ENCODE data around the gene TSPAN14.

Gene TSPAN14

DNA sequence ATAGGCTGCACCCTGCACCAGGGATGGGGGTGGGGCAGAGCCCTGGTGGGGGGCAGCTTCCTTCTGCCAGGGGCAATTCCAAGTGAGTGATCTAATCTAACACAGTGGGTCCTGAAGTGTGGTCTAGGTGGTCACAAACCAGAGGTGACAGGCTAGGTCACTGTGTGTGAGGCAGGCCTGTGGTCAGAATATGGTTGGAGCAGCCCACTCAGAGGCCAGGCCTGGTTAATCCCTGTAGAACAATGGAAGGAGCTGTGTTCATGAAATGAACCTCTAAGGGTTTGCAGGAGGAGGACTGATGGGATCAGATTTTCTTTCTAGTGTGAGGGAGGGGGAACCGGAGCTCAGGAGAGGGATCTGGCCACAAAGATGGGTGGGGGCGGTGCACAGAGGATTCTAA is 10.0 kb upstream of the TSPAN14 start:
- no peak for TF ChIP-seq Cebpa-rat (IDR thresholded peaks at IDR 0.05)
- Histone ChIP-seq H4K20me1 (no peaks in the 10 kb centered on the region), H3K4me3 (no peak overlapping the region), H3K9me3 (no peaks in the 10 kb centered on the region), H3K27ac (peak overlapping the region; percentile 42; the same call in 1 of the 2 replicates), H3K4me1 (peaks cover 50% of the 10 kb centered on the region), H3K4me2 (peak overlapping the region; percentile 56), H3K27me3 (no peaks in the 10 kb centered on the region), H3K9ac (0 out of 2 replicates have a peak overlapping the region, but pooled peaks have one; percentile 2), H3K36me3 (no peaks in the 10 kb centered on the region)

DNA sequence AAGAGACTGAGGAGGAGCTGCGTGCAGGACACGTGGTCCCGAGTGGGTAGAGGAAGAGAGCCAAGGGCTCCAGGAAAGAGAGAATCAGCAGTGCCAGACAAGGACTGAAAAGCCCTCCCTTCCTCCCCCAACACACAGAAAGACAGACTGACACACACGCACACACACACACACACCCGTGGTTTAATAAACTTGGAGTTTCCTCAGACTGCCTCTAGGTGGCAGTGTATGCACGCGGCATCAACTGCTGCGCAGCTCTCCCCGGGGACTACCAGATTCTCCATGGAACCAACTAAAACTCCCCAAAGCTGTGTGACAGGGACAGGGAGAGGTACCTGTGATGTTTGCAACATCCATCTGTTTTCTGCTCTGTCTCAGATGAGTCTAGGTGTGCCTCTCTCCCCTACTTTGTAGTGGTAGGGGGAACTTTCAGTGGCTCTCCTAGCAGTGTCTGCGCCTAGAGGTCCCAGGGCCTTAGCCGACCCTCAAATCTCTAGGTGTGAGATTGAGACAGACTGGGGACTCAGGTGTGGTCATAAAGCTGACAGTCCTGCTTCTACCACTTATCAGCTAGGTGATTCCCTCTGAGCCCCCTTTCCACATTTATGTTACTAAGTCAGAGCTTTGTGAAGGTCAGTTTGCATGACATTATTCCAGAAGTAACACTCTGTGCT is 9.3 kb upstream of the TSPAN14 start:
- no peaks in the 10 kb centered on the region for H3K9me3 ChIP-seq
- H4K20me1 ChIP-seq = no peaks in the 10 kb centered on the region
- H3K27me3 ChIP-seq = no peaks in the 10 kb centered on the region
- H3K4me1 ChIP-seq = peaks cover 50% of the 10 kb centered on the region
- peak overlapping the region; percentile 56 for H3K4me2 ChIP-seq
- peak overlapping the region; percentile 42; the same call in 1 of the 2 replicates for H3K27ac ChIP-seq
- no peak overlapping the region for H3K4me3 ChIP-seq
- H3K36me3 ChIP-seq = no peaks in the 10 kb centered on the region
- TF ChIP-seq Cebpa-rat (IDR thresholded peaks at IDR 0.05) = no peak
- H3K9ac ChIP-seq = 0 out of 2 replicates have a peak overlapping the region, but pooled peaks have one; percentile 2

DNA sequence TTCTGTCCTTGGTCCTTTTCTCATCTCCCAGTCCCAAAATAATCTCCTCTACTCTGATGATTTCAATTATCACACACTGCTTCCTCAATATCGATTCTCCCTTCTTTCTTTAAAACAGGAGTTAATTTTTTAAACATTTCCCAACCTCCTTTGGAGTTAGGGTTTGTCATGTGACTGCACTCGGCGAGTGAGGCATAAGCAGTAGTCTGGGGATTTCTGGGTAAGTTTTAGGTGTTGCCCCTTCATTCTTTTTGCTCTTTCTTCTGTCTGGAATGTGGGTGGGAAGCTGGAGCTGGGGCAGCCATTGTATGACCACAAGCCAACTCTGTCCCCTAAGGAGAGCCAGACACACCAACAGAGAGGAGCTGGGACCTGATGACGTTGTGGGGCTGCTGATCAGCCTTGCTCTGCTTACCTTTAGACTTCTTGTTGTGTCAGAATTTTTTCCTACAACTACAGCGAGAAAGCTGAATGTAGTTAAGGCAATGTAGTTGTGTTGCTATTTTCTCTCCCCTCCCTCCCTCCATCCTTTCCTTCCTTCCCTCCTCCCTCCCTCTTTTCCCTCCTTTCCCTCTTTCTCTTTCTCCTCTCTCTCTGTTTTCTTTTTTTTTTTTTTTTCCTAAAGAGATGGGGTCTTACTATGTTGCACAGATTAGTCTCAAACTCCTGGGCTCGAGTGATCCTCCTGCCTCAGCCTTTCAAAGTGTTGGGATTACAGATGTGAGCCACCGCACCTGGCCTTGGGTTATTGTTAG is 6.5 kb upstream of the TSPAN14 start:
- Histone ChIP-seq H3K4me3 (no peak overlapping the region), H4K20me1 (no peaks in the 10 kb centered on the region), H3K4me1 (peaks cover 65% of the 10 kb centered on the region), H3K9ac (no peak overlapping the region), H3K9me3 (peaks cover 7% of the 10 kb centered on the region; the same call in 1 of the 2 replicates), H3K27ac (no peak overlapping the region), H3K27me3 (no peaks in the 10 kb centered on the region), H3K4me2 (no peak overlapping the region), H3K36me3 (no peaks in the 10 kb centered on the region)
- no peak for TF ChIP-seq Cebpa-rat (IDR thresholded peaks at IDR 0.05)

DNA sequence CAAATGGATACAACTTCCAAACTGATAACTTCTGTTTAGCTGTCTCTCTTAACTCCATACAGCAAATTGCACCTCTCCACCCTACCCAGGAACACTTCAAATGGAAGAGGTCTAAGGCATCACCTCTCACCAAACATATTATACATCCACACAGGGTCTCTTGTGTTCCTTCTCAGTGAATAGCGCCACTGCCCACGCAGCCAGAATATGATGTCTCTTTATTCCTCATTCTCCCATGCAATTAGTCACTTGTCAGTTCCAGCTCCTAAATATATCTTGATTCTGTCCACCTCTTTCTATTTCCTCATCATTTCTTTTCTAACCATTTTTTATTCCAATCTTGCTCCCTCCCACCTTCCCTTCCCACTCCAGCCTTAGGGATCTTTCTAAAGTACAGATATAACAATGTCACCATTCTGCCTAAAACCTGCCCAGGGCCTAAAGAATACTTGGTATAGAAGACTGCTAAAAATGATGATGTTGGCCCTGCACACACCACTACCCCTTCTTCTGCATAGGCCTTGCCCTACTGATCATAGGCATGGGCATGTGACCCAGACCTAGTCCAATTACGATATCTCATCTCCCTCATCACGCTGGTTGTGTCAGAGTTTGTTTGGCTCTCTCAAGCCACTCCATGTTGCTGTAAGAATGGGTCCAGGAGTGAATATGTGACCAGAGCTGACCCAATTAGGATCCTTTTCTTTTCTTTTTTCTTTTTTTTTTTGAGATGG is 5.7 kb upstream of the TSPAN14 start:
- Histone ChIP-seq H3K4me3 (no peak overlapping the region), H3K9ac (no peak overlapping the region), H3K4me2 (no peak overlapping the region), H3K27ac (no peak overlapping the region), H3K36me3 (no peaks in the 10 kb centered on the region), H3K27me3 (no peaks in the 10 kb centered on the region), H4K20me1 (no peaks in the 10 kb centered on the region), H3K9me3 (peaks cover 7% of the 10 kb centered on the region; the same call in 1 of the 2 replicates), H3K4me1 (peaks cover 65% of the 10 kb centered on the region)
- no peak for TF ChIP-seq Cebpa-rat (IDR thresholded peaks at IDR 0.05)

DNA sequence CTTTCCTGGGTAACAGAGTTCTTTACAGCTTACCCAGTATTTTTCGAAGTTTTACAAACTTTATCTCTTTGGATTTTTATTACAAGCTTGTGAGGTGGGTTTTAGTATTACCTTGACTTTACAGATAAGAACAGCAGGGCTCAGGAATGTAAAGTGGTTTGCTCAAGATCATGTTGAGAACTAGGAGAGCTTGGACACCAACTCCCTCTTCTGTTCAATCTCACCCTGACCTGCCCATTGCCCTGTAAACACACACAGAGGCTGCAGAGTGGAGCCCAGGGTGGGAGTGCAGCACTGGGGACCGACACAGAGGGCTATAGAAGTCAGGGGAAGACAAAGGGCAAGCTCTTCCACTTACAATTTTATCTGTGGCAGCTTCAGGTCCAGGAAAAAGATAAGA is 4.6 kb upstream of the TSPAN14 start:
- no peak for TF ChIP-seq Cebpa-rat (IDR thresholded peaks at IDR 0.05)
- no peaks in the 10 kb centered on the region for H3K36me3 ChIP-seq
- H3K4me2 ChIP-seq = no peak overlapping the region
- no peak overlapping the region for H3K27ac ChIP-seq
- H3K9ac ChIP-seq = no peak overlapping the region
- peaks cover 57% of the 10 kb centered on the region for H3K4me1 ChIP-seq
- H3K27me3 ChIP-seq = no peaks in the 10 kb centered on the region
- no peaks in the 10 kb centered on the region for H4K20me1 ChIP-seq
- H3K4me3 ChIP-seq = no peak overlapping the region
- peaks cover 7% of the 10 kb centered on the region; the same call in 1 of the 2 replicates for H3K9me3 ChIP-seq

DNA sequence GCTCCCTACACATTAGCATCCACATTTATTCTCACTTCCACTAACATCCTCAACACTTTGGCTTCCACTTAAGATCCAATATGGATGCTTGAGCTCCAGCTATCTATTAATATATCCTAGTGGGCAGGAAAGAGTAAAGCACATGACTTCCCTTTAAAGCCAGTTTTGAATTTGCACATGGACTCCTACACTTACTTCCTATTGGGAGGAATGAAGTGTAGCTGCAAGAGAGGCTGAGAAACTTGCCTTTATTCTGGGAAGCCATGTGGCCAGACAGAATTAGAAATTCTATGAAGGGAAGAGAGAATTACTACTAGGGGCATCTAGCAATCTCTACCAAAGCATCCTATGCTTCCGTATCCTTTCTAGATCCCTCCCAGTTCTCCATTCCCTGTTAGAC is 3.0 kb upstream of the TSPAN14 start:
- Histone ChIP-seq H3K27ac (no peak overlapping the region), H4K20me1 (peaks cover 12% of the 10 kb centered on the region), H3K4me3 (no peak overlapping the region), H3K9ac (no peak overlapping the region), H3K4me1 (peaks cover 48% of the 10 kb centered on the region), H3K36me3 (no peaks in the 10 kb centered on the region), H3K4me2 (peak overlapping the region; percentile 91), H3K9me3 (peaks cover 7% of the 10 kb centered on the region; the same call in 1 of the 2 replicates), H3K27me3 (no peaks in the 10 kb centered on the region)
- TF ChIP-seq Cebpa-rat (IDR thresholded peaks at IDR 0.05) = no peak

DNA sequence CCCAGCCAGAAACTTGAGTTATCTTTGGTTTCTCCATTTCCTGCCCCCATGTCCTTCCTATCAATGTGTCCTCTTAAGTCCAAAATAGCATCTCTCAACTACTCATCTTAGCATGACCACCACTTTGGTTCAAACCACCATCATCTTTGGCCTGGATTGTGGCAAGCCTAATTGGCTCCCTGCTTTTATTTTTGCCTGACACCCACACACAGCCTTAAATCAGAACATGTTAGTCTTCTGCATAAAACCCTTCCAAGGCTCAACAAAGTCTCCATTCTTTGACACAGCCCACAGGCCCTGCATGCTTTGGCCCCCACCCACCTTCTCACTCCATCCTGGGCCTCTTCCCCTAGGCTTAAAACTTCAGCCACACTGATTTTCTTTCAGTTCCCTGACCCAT is 2.0 kb upstream of the TSPAN14 start:
- Histone ChIP-seq H4K20me1 (peaks cover 21% of the 10 kb centered on the region), H3K4me2 (peak overlapping the region; percentile 91), H3K9me3 (peaks cover 7% of the 10 kb centered on the region; the same call in 1 of the 2 replicates), H3K4me3 (no peak overlapping the region), H3K4me1 (peaks cover 48% of the 10 kb centered on the region), H3K27me3 (no peaks in the 10 kb centered on the region), H3K9ac (no peak overlapping the region), H3K36me3 (no peaks in the 10 kb centered on the region), H3K27ac (no peak overlapping the region)
- no peak for TF ChIP-seq Cebpa-rat (IDR thresholded peaks at IDR 0.05)

DNA sequence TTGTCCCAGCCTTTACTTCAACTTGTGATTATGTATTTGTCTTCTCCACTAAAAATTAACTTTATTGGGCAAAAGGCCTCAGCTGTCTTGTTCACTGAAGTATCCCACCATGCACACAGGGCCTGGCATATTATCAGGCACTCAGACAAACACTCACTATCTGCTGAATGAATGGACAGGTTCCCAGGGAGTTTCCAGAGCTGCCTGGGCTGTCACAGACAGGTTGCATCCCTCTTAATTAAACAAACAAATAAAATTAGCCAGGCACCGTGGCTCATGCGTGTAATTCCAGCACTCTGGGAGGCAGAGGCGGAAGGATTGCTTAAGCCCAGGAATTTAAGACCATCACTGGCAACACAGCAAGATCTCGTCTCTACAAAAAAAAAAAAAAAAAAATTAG is 1.5 kb upstream of the TSPAN14 start:
- Histone ChIP-seq H3K36me3 (peaks cover 2% of the 10 kb centered on the region; the same call in 1 of the 2 replicates), H3K4me1 (peaks cover 50% of the 10 kb centered on the region), H4K20me1 (peaks cover 27% of the 10 kb centered on the region), H3K27ac (no peak overlapping the region), H3K27me3 (no peaks in the 10 kb centered on the region), H3K9me3 (peaks cover 7% of the 10 kb centered on the region; the same call in 1 of the 2 replicates), H3K4me3 (peak overlapping the region; percentile 66; the same call in 1 of the 2 replicates), H3K4me2 (peak overlapping the region; percentile 91), H3K9ac (peak overlapping the region; percentile 78; the same call in 1 of the 2 replicates)
- TF ChIP-seq Cebpa-rat (IDR thresholded peaks at IDR 0.05) = no peak

DNA sequence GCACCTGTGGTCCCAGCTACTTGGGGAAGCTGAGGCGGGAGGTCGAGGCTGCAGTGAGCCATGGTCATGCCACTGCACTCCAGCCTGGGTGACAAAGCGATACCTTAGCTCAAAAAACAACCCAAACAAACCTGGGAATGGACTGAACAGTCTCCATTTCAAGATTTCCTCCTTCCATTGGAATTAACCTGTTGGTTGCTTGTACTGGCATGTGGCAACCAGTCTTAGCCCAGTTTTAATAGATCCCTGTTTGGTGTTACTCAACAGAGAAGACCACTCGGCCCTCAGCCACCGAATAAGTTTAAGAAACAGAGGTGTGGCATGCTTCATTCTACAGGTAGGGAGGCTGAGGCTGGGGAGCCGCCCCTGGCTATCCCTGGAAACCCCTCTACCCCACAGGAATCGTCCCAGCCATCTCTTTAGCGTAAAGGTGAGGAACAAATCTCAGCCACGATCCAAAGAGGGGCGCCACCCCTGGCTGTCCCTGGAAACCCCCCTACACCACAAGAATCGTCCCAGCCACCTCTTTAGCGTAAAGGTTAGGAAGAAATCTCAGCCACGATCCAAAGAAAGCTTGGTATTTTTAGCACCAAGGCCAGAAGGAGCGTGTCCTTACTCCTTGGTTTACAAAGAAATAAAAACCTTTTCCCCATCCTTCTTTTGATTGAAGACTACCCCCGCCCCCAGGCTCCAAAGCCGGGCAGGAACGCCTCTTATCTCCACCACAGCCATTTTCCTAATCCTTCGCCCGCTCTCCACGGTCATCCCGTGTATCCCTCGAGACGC is 861 bp upstream of the TSPAN14 start:
- H3K27me3 ChIP-seq = no peaks in the 10 kb centered on the region
- H3K9ac ChIP-seq = peak overlapping the region; percentile 78
- peaks cover 7% of the 10 kb centered on the region; the same call in 1 of the 2 replicates for H3K9me3 ChIP-seq
- H3K4me1 ChIP-seq = peaks cover 56% of the 10 kb centered on the region
- TF ChIP-seq Cebpa-rat (IDR thresholded peaks at IDR 0.05) = no peak
- peak overlapping the region; percentile 81 for H3K27ac ChIP-seq
- peaks cover 8% of the 10 kb centered on the region; the same call in 1 of the 2 replicates for H3K36me3 ChIP-seq
- peaks cover 33% of the 10 kb centered on the region for H4K20me1 ChIP-seq
- H3K4me2 ChIP-seq = peak overlapping the region; percentile 91
- peak overlapping the region; percentile 66 for H3K4me3 ChIP-seq
